Subcutaneous abdominal adipose tissue (tissue), 5 donors: Measurements from ENCODE around the gene CCN6.

Experiments used
- H3K27ac ChIP-seq: one replicate; pipeline ENCODE4 v1.7.0; 2013; ENCODE audit warnings: low read depth, mild to moderate bottlenecking, inconsistent platforms, low read length, moderate library complexity
- H3K27me3 ChIP-seq, 5 donors: one replicate each; pipeline ENCODE4 v1.7.0; 2013; ENCODE audit warnings: low read length in 5 of 5, inconsistent platforms in 1 of 5; ENCODE audit not compliant: control insufficient read depth in 5 of 5, insufficient read depth in 4 of 5
- H3K36me3 ChIP-seq, 5 donors: one replicate each; pipeline ENCODE4 v1.7.0; 2013; ENCODE audit warnings: low read length in 5 of 5; ENCODE audit not compliant: control insufficient read depth in 5 of 5, insufficient read depth in 5 of 5
- H3K4me1 ChIP-seq, 5 donors: one replicate each; pipeline ENCODE4 v1.7.0; 2013; ENCODE audit warnings: low read length in 5 of 5, mild to moderate bottlenecking in 3 of 5, moderate library complexity in 1 of 5; ENCODE audit not compliant: control insufficient read depth in 5 of 5, insufficient read depth in 5 of 5
- H3K4me3 ChIP-seq, 5 donors: one replicate each; pipeline ENCODE4 v1.7.0; 2013; ENCODE audit warnings: low read length in 5 of 5, low read depth in 1 of 5
- H3K9ac ChIP-seq, 5 donors: one replicate each; pipeline ENCODE4 v1.7.0; 2013; ENCODE audit warnings: low read length in 5 of 5, mild to moderate bottlenecking in 4 of 5, moderate library complexity in 3 of 5
- H3K9me3 ChIP-seq, 5 donors: one replicate each; pipeline ENCODE4 v1.7.0; 2013; ENCODE audit warnings: low read length in 5 of 5; ENCODE audit not compliant: control insufficient read depth in 5 of 5
- donor health status: healthy.
- donor health status: healthy.
- donor health status: healthy.
- donor health status: healthy.
- donor health status: healthy.

Gene CCN6

DNA sequence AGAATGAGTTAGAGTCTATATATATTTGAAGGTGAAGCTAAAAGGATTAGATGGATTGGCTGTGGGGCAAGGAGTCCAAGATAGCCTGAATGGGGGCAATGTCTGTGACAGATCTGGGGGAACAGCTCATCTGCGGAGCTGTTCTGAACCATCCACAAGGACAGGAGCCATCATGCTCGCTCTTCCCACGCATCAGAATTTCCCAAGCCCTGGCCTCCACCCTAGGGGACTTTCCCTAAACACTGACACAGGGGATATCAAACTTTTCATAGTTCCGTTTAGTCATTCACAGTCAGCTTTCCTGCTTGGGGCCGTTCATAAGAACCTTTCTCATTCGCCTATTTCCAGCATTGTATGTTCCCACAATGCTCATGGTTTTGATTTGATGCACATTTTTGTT is 37.6 kb upstream of the CCN6 start:
- Histone ChIP-seq H3K9ac (peak overlapping the region in 1 of 5 donors; percentile 88), H3K4me3 (no peak overlapping the region), H3K9me3 (no peaks in the 10 kb centered on the region), H3K36me3 (no peaks in the 10 kb centered on the region), H3K27me3 (peaks cover 0 to 2% (median 0%) of the 10 kb centered on the region in 5 donors), H3K4me1 (peaks cover 30 to 66% (median 59%) of the 10 kb centered on the region in 5 donors), H3K27ac (peak overlapping the region; percentile 93)

DNA sequence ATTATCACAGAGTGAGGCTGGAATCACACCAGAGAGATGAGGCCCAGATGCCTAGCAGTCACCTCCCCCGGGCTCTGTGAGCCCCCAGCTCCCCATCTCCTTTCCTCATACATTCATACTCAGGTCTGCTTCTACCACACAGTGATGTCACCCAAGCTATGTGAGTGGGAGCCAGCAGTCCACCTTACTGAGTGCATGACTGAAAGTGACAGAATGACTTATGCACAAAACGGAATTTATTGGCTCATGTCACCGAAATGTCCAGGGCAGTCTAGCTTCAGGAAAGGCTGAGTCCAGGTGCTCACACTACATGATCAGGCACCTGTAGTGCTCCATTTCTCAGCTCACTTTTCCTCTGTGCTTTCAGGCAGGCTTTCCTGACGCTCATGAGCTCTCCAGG is 36.7 kb upstream of the CCN6 start:
- no peak overlapping the region for H3K9ac ChIP-seq
- peaks cover 0 to 2% (median 0%) of the 10 kb centered on the region in 5 donors for H3K27me3 ChIP-seq
- H3K27ac ChIP-seq = peak overlapping the region; percentile 93
- no peaks in the 10 kb centered on the region for H3K9me3 ChIP-seq
- H3K4me3 ChIP-seq = no peak overlapping the region
- no peaks in the 10 kb centered on the region for H3K36me3 ChIP-seq
- H3K4me1 ChIP-seq = peaks cover 30 to 75% (median 59%) of the 10 kb centered on the region in 5 donors

DNA sequence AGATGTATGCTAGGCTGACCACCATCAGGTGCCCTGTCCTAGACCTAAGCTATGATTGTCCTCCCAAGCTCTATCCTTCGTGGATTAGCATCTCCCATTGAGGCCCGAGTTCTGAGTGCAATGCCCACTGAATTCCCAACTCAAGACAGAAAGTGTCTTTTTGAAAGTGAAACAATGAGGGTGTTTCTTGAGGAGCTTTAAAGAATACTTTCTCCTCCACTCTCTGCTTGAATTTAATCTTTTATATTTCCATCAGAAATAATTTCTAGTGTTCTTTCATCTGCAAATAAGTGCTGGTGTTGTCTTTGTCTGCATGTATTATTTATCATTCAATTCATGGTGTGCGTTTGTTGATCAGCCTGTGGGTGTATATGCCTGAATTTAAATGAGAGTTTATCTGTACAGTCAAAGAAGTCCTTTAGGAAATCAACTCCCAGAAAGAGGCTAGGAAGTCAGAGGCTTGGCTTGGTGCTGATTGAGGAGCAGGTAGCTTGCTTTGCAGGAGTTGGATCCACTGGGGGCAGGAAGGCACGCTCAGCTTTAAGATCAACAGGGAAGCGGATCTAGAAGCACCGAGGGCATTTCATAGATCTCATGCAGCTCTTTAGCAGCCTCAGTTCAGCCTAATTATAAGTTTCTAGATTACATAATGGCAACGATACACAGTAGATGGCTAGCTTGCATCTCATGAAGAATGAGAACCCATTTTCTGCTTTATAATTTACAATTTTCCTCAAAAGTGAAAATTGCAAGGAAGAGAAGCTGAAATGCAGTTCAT is 36.0 kb upstream of the CCN6 start:
- Histone ChIP-seq H3K27me3 (peaks cover 0 to 2% (median 0%) of the 10 kb centered on the region in 5 donors), H3K9ac (no peak overlapping the region), H3K36me3 (no peaks in the 10 kb centered on the region), H3K4me3 (peak overlapping the region in 3 of 5 donors; percentile 7 to 14 (median 13)), H3K9me3 (no peaks in the 10 kb centered on the region), H3K27ac (peak overlapping the region; percentile 93), H3K4me1 (peaks cover 30 to 76% (median 59%) of the 10 kb centered on the region in 5 donors)

DNA sequence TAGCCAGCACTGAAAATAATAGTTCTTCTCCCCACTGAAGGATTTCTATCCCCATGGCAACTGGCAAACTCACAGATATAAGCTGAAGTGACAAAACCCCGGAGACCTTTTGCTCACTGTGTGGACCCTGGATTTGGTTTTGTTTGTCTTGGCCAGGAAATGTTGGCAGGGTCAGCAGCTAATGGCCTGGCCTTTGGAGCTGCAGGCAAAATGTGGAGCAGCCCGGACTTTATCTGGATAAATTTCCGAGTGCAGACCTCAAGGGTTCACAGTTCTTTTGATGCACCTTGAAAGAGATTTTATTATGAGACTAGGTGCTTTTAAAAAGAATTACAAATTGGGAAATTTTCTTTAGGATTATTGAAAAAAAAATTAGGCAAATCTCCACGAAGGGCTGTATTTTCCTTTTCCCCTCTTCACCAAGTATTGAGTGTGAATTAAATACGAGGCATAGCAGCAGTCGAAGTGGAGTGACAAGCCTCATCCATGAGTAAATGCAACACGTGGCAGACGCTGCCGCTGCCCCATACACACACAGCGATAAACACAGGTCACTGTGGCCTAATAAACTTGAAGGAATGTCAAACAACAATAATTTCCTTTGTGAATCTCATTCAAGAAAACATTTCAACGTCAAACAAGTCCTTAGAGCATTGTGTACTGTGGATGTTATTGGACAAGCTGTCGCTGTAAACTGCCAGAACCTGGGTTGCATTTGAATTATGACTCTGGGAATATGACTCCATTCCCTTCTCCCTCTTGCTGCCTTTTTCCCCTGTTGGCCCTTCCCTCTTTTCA is 35.1 kb upstream of the CCN6 start:
- peaks cover 0 to 2% (median 0%) of the 10 kb centered on the region in 5 donors for H3K27me3 ChIP-seq
- H3K9ac ChIP-seq = no peak overlapping the region
- peak overlapping the region in 3 of 5 donors; percentile 7 to 14 (median 13) for H3K4me3 ChIP-seq
- H3K36me3 ChIP-seq = no peaks in the 10 kb centered on the region
- H3K9me3 ChIP-seq = peaks cover 0 to 3% (median 2%) of the 10 kb centered on the region in 5 donors
- H3K27ac ChIP-seq = peak overlapping the region; percentile 93
- peaks cover 30 to 74% (median 59%) of the 10 kb centered on the region in 5 donors for H3K4me1 ChIP-seq

DNA sequence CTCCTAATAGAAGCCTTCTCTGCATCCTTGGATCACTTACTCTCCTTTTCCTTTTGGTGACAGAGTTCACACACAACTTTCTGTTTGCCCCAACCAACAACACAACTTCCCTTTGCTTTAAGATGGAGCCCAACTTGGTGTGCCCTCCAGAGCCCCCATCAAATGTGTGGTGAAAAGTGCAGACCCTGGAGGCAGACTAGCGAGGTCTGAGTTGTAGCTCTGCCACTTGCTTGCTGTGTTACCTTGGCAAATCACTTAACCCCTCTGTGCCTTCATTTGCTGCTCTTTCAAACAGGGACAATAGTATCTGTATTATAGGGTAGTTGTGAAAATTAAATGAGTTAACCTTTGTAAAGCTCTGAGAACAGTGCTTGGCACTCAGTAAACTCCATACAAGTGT is 34.3 kb upstream of the CCN6 start:
- peak overlapping the region; percentile 93 for H3K27ac ChIP-seq
- peaks cover 26 to 67% (median 52%) of the 10 kb centered on the region in 5 donors for H3K4me1 ChIP-seq
- H3K9ac ChIP-seq = no peak overlapping the region
- no peak overlapping the region for H3K4me3 ChIP-seq
- H3K27me3 ChIP-seq = peaks cover 0 to 2% (median 0%) of the 10 kb centered on the region in 5 donors
- H3K9me3 ChIP-seq = peaks cover 0 to 8% (median 3%) of the 10 kb centered on the region in 5 donors
- no peaks in the 10 kb centered on the region for H3K36me3 ChIP-seq

DNA sequence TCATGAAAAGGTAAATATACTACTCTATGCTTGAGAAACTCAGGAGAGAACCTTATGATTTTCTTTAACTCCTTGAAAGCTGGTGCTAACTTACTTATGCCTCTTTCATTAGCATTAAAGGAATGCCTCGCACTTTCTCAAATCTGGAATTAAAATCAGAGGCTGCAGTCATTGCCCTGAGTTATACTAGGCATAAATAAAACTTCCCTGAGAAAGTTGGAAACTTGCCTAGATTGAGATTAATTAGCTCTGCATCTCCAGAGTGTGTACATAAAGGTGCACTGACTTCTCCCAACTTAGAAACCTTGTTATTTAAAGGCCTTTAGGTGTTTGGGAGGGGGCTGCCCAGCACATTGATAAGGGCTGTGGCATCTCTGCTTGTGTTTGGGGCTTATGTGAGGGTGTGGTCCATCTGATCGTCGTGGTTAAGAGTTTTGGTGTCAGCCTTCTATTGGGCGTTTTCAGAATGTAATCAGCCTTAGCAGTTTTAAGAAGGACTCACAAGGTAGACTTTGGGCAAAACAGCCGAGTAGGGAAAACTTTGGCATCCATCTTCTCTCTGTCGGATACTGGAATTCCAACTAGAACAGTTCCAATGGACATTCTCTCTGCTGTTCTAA is 32.1 kb upstream of the CCN6 start:
- Histone ChIP-seq H3K27ac (no peak overlapping the region), H3K36me3 (no peaks in the 10 kb centered on the region), H3K9me3 (peaks cover 0 to 8% (median 3%) of the 10 kb centered on the region in 5 donors), H3K4me3 (no peak overlapping the region), H3K4me1 (peaks cover 20 to 46% (median 34%) of the 10 kb centered on the region in 5 donors), H3K9ac (no peak overlapping the region), H3K27me3 (no peaks in the 10 kb centered on the region)

DNA sequence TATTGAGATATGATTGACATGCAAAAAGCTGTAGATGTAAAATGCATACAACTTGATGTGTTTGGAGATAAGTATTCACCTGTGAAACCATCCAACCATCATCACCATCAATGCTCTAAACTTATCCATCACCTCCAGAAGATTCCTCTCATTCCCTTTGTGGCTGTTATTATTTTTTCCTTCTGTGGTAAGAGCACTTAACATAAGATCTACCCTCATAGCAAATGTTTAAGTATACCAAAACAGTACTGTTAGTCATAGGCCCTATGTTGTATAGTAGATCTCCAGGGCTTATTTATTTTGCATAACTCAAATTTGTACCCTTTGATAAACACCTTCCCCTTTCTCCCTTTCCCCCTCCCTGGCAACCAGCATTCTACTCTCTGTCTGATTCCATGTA is 31.2 kb upstream of the CCN6 start:
- Histone ChIP-seq H3K4me1 (peaks cover 13 to 38% (median 29%) of the 10 kb centered on the region in 5 donors), H3K9me3 (peaks cover 0 to 8% (median 3%) of the 10 kb centered on the region in 5 donors), H3K27me3 (no peaks in the 10 kb centered on the region), H3K4me3 (no peak overlapping the region), H3K36me3 (no peaks in the 10 kb centered on the region), H3K9ac (no peak overlapping the region), H3K27ac (no peak overlapping the region)

DNA sequence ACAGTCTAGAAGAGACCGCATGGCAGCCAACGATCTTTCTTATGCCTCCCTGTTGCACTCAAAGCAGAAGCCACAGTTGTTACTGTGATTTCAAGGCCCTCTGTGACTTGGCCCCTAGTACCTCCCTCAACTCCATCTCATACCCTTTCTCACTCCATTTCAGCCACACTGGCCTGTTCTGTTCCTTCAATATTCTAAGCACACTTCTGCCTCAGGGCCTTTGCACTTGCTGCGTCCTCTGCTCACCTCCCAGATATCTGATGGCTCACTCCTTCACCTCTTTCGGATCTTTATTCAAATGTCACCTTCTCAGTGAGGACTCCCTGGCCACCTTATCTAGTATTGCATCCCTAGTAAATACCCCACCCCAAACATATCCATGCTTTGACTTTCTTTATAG is 29.4 kb upstream of the CCN6 start:
- no peaks in the 10 kb centered on the region for H3K36me3 ChIP-seq
- no peaks in the 10 kb centered on the region for H3K27me3 ChIP-seq
- H3K9me3 ChIP-seq = peaks cover 0 to 8% (median 3%) of the 10 kb centered on the region in 5 donors
- H3K9ac ChIP-seq = no peak overlapping the region
- H3K27ac ChIP-seq = no peak overlapping the region
- H3K4me1 ChIP-seq = peaks cover 2 to 32% (median 29%) of the 10 kb centered on the region in 5 donors
- H3K4me3 ChIP-seq = no peak overlapping the region

DNA sequence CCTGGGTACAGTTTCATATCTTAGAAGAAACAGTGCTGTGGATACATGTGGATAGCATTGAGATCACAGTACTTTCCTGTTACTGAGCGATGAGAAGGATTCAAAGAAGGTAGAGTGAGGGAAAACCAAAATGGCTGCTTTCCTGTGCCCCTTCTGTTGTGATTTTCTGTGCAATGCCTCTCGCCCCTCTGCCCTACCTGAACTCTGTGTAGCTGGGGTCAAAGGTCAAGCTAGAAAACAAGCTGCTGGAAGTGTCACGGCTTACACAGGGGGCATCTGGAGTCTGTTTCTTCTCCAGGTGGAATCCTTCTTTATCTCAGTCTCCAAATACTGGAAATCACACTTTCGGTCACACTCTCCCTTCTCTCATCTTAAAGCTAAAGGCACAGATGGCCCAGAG is 27.0 kb upstream of the CCN6 start:
- Histone ChIP-seq H3K36me3 (no peaks in the 10 kb centered on the region), H3K4me1 (peaks cover 7 to 47% (median 42%) of the 10 kb centered on the region in 5 donors), H3K27me3 (no peaks in the 10 kb centered on the region), H3K9me3 (peaks cover 0 to 8% (median 3%) of the 10 kb centered on the region in 5 donors), H3K9ac (no peak overlapping the region), H3K27ac (no peak overlapping the region), H3K4me3 (no peak overlapping the region)
